Esophagus (tissue), 2 donors: ENCODE results near the gene CCDC87. TPM values are rescaled to one million over a fixed set of nuclear protein-coding genes. Genes with fewer than 3 reads are reported as not detected.

Source experiments
- H3K27ac ChIP-seq, 2 donors: one replicate each; pipeline ENCODE4 v1.5.1; 2013; ENCODE audit warnings: low read depth in 2 of 2, mild to moderate bottlenecking in 2 of 2, inconsistent platforms in 1 of 2, low read length in 1 of 2, moderate library complexity in 1 of 2
- H3K27me3 ChIP-seq, 2 donors: one replicate each; pipeline ENCODE4 v1.6.1; 2013; ENCODE audit warnings: low read length in 2 of 2, control low read depth in 1 of 2, mild to moderate bottlenecking in 1 of 2; ENCODE audit not compliant: insufficient read depth in 2 of 2, control insufficient read depth in 1 of 2
- H3K36me3 ChIP-seq, 2 donors: one replicate each; pipeline ENCODE4 v1.6.1; 2013; ENCODE audit warnings: low read length in 1 of 2; ENCODE audit not compliant: control insufficient read depth in 2 of 2, insufficient read depth in 2 of 2
- H3K4me1 ChIP-seq, 2 donors: one replicate each; pipeline ENCODE4 v1.6.1; 2013; ENCODE audit warnings: low read length in 1 of 2; ENCODE audit not compliant: control insufficient read depth in 2 of 2, insufficient read depth in 2 of 2
- H3K4me3 ChIP-seq, 2 donors: one replicate each; pipeline ENCODE4 v1.5.1; 2013; ENCODE audit warnings: low read length in 2 of 2, mild to moderate bottlenecking in 2 of 2, low read depth in 1 of 2, moderate library complexity in 1 of 2
- H3K9me3 ChIP-seq, 2 donors: one replicate each; pipeline ENCODE4 v1.6.1; 2013; ENCODE audit warnings: mild to moderate bottlenecking in 2 of 2, low read depth in 1 of 2, low read length in 1 of 2, moderate library complexity in 1 of 2; ENCODE audit not compliant: control insufficient read depth in 2 of 2, insufficient read depth in 1 of 2
- WGBS, 2 donors: extraction: QIAGEN DNeasy Blood & Tissue Kit; methylation state at CpG; one replicate each; pipeline ENCODE4 v1.1.7; 2013; 5-methylcytosine and 5-hydroxymethylcytosine counted together
- polyA plus RNA-seq, 2 donors: library from polyadenylated mRNA; stranded (reverse); fragments of 200-250 nt; gene quantifications; one replicate each; pipeline ENCODE4 v1.2.3, GENCODE V29; 2013
- donor health status: healthy with polysubstance abuse.
- donor health status: Bipolar disorder and iron deficiency.

CCDC87 gene
- polyA plus RNA-seq, 2 donors: 0.09 to 0.12 TPM

GRCh38 chr11:66604155-66604554, 11.3 kb upstream of the CCDC87 start:
- H3K27me3 ChIP-seq: no peaks in the 10 kb centered on the region
- 78 to 90% methylated on average over 5 of the region's 5 CpGs for WGBS, 2 donors
- peaks cover 0 to 9% of the 10 kb centered on the region in 2 donors for H3K4me1 ChIP-seq
- peaks cover 9 to 25% of the 10 kb centered on the region in 2 donors for H3K36me3 ChIP-seq
- H3K4me3 ChIP-seq: no peak overlapping the region
- no peaks in the 10 kb centered on the region for H3K9me3 ChIP-seq
- no peak overlapping the region for H3K27ac ChIP-seq

- 93 to 95% methylated on average over 6 of the region's 6 CpGs for WGBS, 2 donors
- Histone ChIP-seq H3K36me3 (peaks cover 9 to 28% of the 10 kb centered on the region in 2 donors), H3K27ac (no peak overlapping the region), H3K4me3 (no peak overlapping the region), H3K4me1 (peaks cover 0 to 9% of the 10 kb centered on the region in 2 donors), H3K9me3 (no peaks in the 10 kb centered on the region), H3K27me3 (no peaks in the 10 kb centered on the region)
Measured at GRCh38 chr11:66603072-66603471, 10.2 kb upstream of the CCDC87 start.

GRCh38 chr11:66600631-66601233, 7.9 kb upstream of the CCDC87 start:
- Histone ChIP-seq H3K36me3 (peaks cover 7 to 24% of the 10 kb centered on the region in 2 donors), H3K27ac (no peak overlapping the region), H3K9me3 (no peaks in the 10 kb centered on the region), H3K4me3 (no peak overlapping the region), H3K4me1 (peaks cover 0 to 8% of the 10 kb centered on the region in 2 donors), H3K27me3 (no peaks in the 10 kb centered on the region)
- WGBS, 2 donors: 94 to 96% methylated on average over 4 of the region's 4 CpGs

- no peak overlapping the region for H3K27ac ChIP-seq
- H3K9me3 ChIP-seq: no peaks in the 10 kb centered on the region
- WGBS, 2 donors: 83 to 85% methylated on average over 2 of the region's 2 CpGs
- H3K4me3 ChIP-seq: no peak overlapping the region
- H3K36me3 ChIP-seq: peaks cover 7 to 19% of the 10 kb centered on the region in 2 donors
- H3K27me3 ChIP-seq: no peaks in the 10 kb centered on the region
- peaks cover 0 to 11% of the 10 kb centered on the region in 2 donors for H3K4me1 ChIP-seq
Measured at GRCh38 chr11:66600219-66600618, 7.4 kb upstream of the CCDC87 start.

- WGBS, 2 donors: 94 to 97% methylated on average over 6 of the region's 6 CpGs
- Histone ChIP-seq H3K27me3 (no peaks in the 10 kb centered on the region), H3K4me1 (peaks cover 0 to 16% of the 10 kb centered on the region in 2 donors), H3K4me3 (no peak overlapping the region), H3K9me3 (no peaks in the 10 kb centered on the region), H3K27ac (no peak overlapping the region), H3K36me3 (peaks cover 7 to 14% of the 10 kb centered on the region in 2 donors)
Measured at GRCh38 chr11:66598993-66599392, 6.1 kb upstream of the CCDC87 start.

- no peak overlapping the region for H3K4me3 ChIP-seq
- H3K9me3 ChIP-seq: no peaks in the 10 kb centered on the region
- H3K27ac ChIP-seq: peak overlapping the region in 1 of 2 donors; percentile 45
- H3K36me3 ChIP-seq: peaks cover 3 to 9% of the 10 kb centered on the region in 2 donors
- 53% methylated on average over 5 of the region's 5 CpGs for WGBS, 2 donors
- H3K4me1 ChIP-seq: peaks cover 2 to 21% of the 10 kb centered on the region in 2 donors
- H3K27me3 ChIP-seq: no peaks in the 10 kb centered on the region
Measured at GRCh38 chr11:66595245-66595904, 2.5 kb upstream of the CCDC87 start.

GRCh38 chr11:66593650-66594049, 787 bp upstream of the CCDC87 start:
- no peaks in the 10 kb centered on the region for H3K9me3 ChIP-seq
- H3K27me3 ChIP-seq: no peaks in the 10 kb centered on the region
- no peaks in the 10 kb centered on the region for H3K36me3 ChIP-seq
- peak overlapping the region; percentile 56 to 63 for H3K4me3 ChIP-seq
- 59 to 61% methylated on average over 7 of the region's 7 CpGs for WGBS, 2 donors
- peaks cover 2 to 21% of the 10 kb centered on the region in 2 donors for H3K4me1 ChIP-seq
- peak overlapping the region in 1 of 2 donors; percentile 85 for H3K27ac ChIP-seq

GRCh38 chr11:66593303-66593635, 406 bp upstream of the CCDC87 start:
- Histone ChIP-seq H3K4me1 (peaks cover 2 to 21% of the 10 kb centered on the region in 2 donors), H3K36me3 (no peaks in the 10 kb centered on the region), H3K27ac (peak overlapping the region; percentile 72 to 85), H3K4me3 (peak overlapping the region; percentile 56 to 63), H3K9me3 (no peaks in the 10 kb centered on the region), H3K27me3 (no peaks in the 10 kb centered on the region)
- 6% methylated on average over 12 of the region's 12 CpGs for WGBS, 2 donors

- 76 to 94% methylated on average over 2 of the region's 2 CpGs for WGBS, 2 donors
- Histone ChIP-seq H3K9me3 (no peaks in the 10 kb centered on the region), H3K4me1 (peaks cover 2 to 21% of the 10 kb centered on the region in 2 donors), H3K4me3 (no peak overlapping the region), H3K27ac (no peak overlapping the region), H3K27me3 (no peaks in the 10 kb centered on the region), H3K36me3 (no peaks in the 10 kb centered on the region)
Measured at GRCh38 chr11:66591175-66591574, 1.7 kb downstream of the CCDC87 start.
